Loucy (cell line): ENCODE measurements around the gene DCUN1D4.

Source experiments
- H2AFZ ChIP-seq: fragments of 200-600 bp; sonication (generic); 2 replicates; pipeline ENCODE4 v1.6.0; 2016; ENCODE audit warnings: antibody characterized with exemption, mild to moderate bottlenecking, low read length, moderate library complexity
- H3F3A ChIP-seq: fragments of 200-600 bp; 2 replicates; pipeline ENCODE4 v1.6.0; 2016; ENCODE audit warnings: antibody characterized with exemption, low read depth, mild to moderate bottlenecking
- H3K27me3 ChIP-seq: fragments of 200-600 bp; sonication (generic); 2 replicates; pipeline ENCODE4 v1.6.1; 2014; ENCODE audit warnings: low read length, mild to moderate bottlenecking; ENCODE audit not compliant: insufficient read depth, poor library complexity, severe bottlenecking
- H3K36me3 ChIP-seq: fragments of 200-600 bp; sonication (generic); 2 replicates; pipeline ENCODE4 v1.6.1; 2016; ENCODE audit warnings: low read length; ENCODE audit not compliant: insufficient read depth
- H3K4me1 ChIP-seq: fragments of 200-600 bp; sonication (generic); 2 replicates; pipeline ENCODE4 v1.5.1; 2014; ENCODE audit warnings: low read length, mild to moderate bottlenecking; ENCODE audit not compliant: insufficient read depth, poor library complexity, severe bottlenecking
- H3K4me2 ChIP-seq: fragments of 200-600 bp; sonication (generic); 2 replicates; pipeline ENCODE4 v1.6.0; 2014; ENCODE audit warnings: antibody characterized with exemption, low read length, low read depth, mild to moderate bottlenecking; ENCODE audit not compliant: poor library complexity, severe bottlenecking
- H3K4me3 ChIP-seq: fragments of 200-600 bp; sonication (generic); 2 replicates; pipeline ENCODE4 v1.5.1; 2014; ENCODE audit warnings: low read length, mild to moderate bottlenecking, mixed read lengths; ENCODE audit not compliant: poor library complexity, severe bottlenecking
- H3K79me2 ChIP-seq: fragments of 200-600 bp; sonication (generic); 2 replicates; pipeline ENCODE4 v1.6.1; 2014; ENCODE audit warnings: low read length; ENCODE audit not compliant: insufficient read depth
- H3K9ac ChIP-seq: fragments of 200-600 bp; sonication (generic); 2 replicates; pipeline ENCODE4 v1.6.0; 2014; ENCODE audit warnings: mild to moderate bottlenecking, low read depth, low read length, moderate library complexity; ENCODE audit not compliant: poor library complexity, severe bottlenecking
- H3K9me2 ChIP-seq: fragments of 200-600 bp; sonication (generic); replicated peaks from 2 replicates; pipeline ENCODE4 v1.6.1; 2016; ENCODE audit warnings: low read depth, low read length, mixed read lengths
- H3K9me3 ChIP-seq: fragments of 200-600 bp; sonication (generic); 2 replicates; pipeline ENCODE4 v1.6.1; 2014; ENCODE audit warnings: mild to moderate bottlenecking, antibody characterized with exemption, low read length, low read depth; ENCODE audit not compliant: insufficient read depth
- H4K20me1 ChIP-seq: fragments of 200-600 bp; sonication (generic); 2 replicates; pipeline ENCODE4 v1.6.0; 2014; ENCODE audit warnings: antibody characterized with exemption, low read length, mild to moderate bottlenecking; ENCODE audit not compliant: insufficient read depth, poor library complexity, severe bottlenecking
- EZH2phosphoT487 ChIP-seq: fragments of 200-600 bp; IDR thresholded peaks from 2 replicates; pipeline ENCODE4 v1.6.1; 2018; ENCODE audit warnings: antibody characterized with exemption, mild to moderate bottlenecking, moderate library complexity, borderline replicate concordance
- TF ChIP-seq, protein P1 (sequence below): fragments of 200-600 bp; sonication (generic); conservative IDR thresholded peaks from 2 replicates; pipeline ENCODE4 v1.5.1; 2014; ENCODE audit warnings: mild to moderate bottlenecking, antibody characterized with exemption, low read length

DCUN1D4 gene

DNA sequence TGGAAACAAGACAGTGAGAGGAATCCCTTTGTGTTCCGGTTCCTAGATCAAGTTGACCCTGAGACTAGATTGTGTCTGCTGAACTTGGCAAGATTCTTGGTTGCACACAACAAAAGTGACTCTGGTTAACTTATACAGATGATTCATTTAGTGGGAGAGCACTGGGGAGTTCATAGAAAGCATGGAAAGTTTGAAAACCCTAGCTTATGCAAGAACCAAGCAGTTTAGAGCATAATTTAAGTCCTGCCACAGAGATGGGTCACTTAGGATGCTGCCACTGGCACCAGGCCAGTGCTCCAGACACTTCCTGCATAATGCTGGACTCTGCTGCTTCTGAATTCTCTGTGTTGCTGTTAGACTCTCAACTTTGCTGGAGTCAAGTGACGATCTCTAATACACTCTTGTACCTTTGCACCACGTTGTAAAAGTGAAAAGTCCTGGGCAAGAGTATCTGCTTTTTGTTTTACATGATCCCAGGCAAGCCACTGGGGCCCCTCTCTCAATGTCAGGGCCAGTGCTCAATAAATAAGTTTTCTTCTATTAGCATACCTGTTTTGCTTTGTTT, 12.7 kb upstream of the DCUN1D4 start:
- TF ChIP-seq, protein P1, sequence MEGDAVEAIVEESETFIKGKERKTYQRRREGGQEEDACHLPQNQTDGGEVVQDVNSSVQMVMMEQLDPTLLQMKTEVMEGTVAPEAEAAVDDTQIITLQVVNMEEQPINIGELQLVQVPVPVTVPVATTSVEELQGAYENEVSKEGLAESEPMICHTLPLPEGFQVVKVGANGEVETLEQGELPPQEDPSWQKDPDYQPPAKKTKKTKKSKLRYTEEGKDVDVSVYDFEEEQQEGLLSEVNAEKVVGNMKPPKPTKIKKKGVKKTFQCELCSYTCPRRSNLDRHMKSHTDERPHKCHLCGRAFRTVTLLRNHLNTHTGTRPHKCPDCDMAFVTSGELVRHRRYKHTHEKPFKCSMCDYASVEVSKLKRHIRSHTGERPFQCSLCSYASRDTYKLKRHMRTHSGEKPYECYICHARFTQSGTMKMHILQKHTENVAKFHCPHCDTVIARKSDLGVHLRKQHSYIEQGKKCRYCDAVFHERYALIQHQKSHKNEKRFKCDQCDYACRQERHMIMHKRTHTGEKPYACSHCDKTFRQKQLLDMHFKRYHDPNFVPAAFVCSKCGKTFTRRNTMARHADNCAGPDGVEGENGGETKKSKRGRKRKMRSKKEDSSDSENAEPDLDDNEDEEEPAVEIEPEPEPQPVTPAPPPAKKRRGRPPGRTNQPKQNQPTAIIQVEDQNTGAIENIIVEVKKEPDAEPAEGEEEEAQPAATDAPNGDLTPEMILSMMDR = no peak
- TF ChIP-seq EZH2phosphoT487 = no peak
- no peaks in the 10 kb centered on the region for H3K36me3 ChIP-seq
- no peak overlapping the region for H3K4me3 ChIP-seq
- H3K9ac ChIP-seq = no peak overlapping the region
- H4K20me1 ChIP-seq = no peaks in the 10 kb centered on the region
- no peak overlapping the region for H2AFZ ChIP-seq
- H3F3A ChIP-seq = no peaks in the 10 kb centered on the region
- no peak overlapping the region for H3K4me2 ChIP-seq
- no peaks in the 10 kb centered on the region for H3K9me2 ChIP-seq
- H3K79me2 ChIP-seq = no peaks in the 10 kb centered on the region
- H3K4me1 ChIP-seq = no peaks in the 10 kb centered on the region
- H3K27me3 ChIP-seq = no peaks in the 10 kb centered on the region
- no peaks in the 10 kb centered on the region for H3K9me3 ChIP-seq

DNA sequence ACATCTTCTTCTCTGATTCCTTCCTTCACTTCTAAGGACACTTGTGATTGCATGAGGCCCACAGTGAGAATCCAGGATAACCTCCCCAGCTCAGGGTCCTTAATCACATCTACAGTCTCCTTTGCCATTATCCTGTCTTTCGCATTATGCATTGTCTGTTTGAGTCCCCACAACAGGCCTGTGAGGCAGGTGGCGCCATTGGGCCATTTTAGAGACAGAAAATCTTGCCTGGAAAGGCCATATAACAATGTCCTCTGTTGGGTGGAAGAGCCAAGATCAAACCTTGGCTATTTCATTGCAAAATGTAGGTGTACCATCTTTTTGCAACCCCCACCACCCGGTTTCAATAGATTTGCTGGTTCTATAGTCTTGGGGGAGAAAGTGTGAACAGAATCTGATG, 11.8 kb upstream of the DCUN1D4 start:
- Histone ChIP-seq H3F3A (no peaks in the 10 kb centered on the region), H2AFZ (no peak overlapping the region), H3K4me3 (no peak overlapping the region), H4K20me1 (no peaks in the 10 kb centered on the region), H3K9me2 (no peaks in the 10 kb centered on the region), H3K79me2 (no peaks in the 10 kb centered on the region), H3K9ac (no peak overlapping the region), H3K27me3 (no peaks in the 10 kb centered on the region), H3K9me3 (no peaks in the 10 kb centered on the region), H3K4me1 (no peaks in the 10 kb centered on the region), H3K4me2 (no peak overlapping the region), H3K36me3 (no peaks in the 10 kb centered on the region)
- no peak for TF ChIP-seq EZH2phosphoT487
- TF ChIP-seq, protein P1 = peak; percentile 91

DNA sequence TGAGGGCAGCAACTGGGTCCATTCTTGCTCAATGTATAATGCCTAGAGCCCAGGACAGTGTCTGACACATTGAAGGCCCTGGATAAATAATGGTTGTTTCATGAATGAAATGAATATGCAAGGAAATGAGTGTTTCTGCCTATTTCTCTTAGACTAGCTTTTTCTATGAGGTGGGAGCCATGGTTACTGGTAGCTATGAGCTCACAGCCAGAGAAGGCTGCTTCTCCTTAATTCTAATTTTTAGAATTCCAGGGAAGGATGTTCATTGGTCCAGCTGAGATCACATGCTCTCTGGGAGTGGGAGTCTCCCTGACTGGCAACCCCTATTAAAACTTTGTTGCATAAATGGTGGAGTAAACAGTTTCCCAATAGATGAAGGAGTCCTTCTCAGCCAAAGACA, 9.7 kb upstream of the DCUN1D4 start:
- no peaks in the 10 kb centered on the region for H3K9me3 ChIP-seq
- H3K4me3 ChIP-seq = no peak overlapping the region
- no peak overlapping the region for H3K9ac ChIP-seq
- no peaks in the 10 kb centered on the region for H3K27me3 ChIP-seq
- H4K20me1 ChIP-seq = no peaks in the 10 kb centered on the region
- H3K36me3 ChIP-seq = no peaks in the 10 kb centered on the region
- H3K79me2 ChIP-seq = no peaks in the 10 kb centered on the region
- no peaks in the 10 kb centered on the region for H3K9me2 ChIP-seq
- no peak for TF ChIP-seq EZH2phosphoT487
- TF ChIP-seq, protein P1 = no peak
- no peaks in the 10 kb centered on the region for H3F3A ChIP-seq
- H3K4me2 ChIP-seq = no peak overlapping the region
- H2AFZ ChIP-seq = no peak overlapping the region
- peaks cover 6% of the 10 kb centered on the region for H3K4me1 ChIP-seq
